Measurements from ENCODE around the gene CCDC177.

The CCDC177 gene

GRCh38 chr14:69528143-69528542 lies 46.5 kb downstream of the CCDC177 start:
- no peak overlapping the region for H3K4me3 ChIP-seq (ENCODE audit: low read depth, low read length)
- CTCF ChIA-PET, result no interaction called here
- TF ChIP-seq ZNF561 (tag by site-specific recombination; IDR thresholded peaks at IDR 0.05; ENCODE audit: borderline replicate concordance) (no peak), ZNF175 (tag by site-specific recombination; IDR thresholded peaks at IDR 0.05) (no peak), ZNF10 (tag by site-specific recombination; IDR thresholded peaks at IDR 0.05) (no peak), ZSCAN23 (tag by site-specific recombination; IDR thresholded peaks at IDR 0.05) (no peak), ZNF433 (tag by site-specific recombination; IDR thresholded peaks at IDR 0.05; ENCODE audit: low read depth) (no peak), ZNF791 (tag by site-specific recombination; IDR thresholded peaks at IDR 0.05) (no peak), ZNF501 (tag by site-specific recombination; IDR thresholded peaks at IDR 0.05) (no peak)
- TF ChIP-seq, protein P1, sequence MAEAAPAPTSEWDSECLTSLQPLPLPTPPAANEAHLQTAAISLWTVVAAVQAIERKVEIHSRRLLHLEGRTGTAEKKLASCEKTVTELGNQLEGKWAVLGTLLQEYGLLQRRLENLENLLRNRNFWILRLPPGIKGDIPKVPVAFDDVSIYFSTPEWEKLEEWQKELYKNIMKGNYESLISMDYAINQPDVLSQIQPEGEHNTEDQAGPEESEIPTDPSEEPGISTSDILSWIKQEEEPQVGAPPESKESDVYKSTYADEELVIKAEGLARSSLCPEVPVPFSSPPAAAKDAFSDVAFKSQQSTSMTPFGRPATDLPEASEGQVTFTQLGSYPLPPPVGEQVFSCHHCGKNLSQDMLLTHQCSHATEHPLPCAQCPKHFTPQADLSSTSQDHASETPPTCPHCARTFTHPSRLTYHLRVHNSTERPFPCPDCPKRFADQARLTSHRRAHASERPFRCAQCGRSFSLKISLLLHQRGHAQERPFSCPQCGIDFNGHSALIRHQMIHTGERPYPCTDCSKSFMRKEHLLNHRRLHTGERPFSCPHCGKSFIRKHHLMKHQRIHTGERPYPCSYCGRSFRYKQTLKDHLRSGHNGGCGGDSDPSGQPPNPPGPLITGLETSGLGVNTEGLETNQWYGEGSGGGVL (tag by site-specific recombination; IDR thresholded peaks at IDR 0.05), result no peak
- TF ChIP-seq, protein P2, sequence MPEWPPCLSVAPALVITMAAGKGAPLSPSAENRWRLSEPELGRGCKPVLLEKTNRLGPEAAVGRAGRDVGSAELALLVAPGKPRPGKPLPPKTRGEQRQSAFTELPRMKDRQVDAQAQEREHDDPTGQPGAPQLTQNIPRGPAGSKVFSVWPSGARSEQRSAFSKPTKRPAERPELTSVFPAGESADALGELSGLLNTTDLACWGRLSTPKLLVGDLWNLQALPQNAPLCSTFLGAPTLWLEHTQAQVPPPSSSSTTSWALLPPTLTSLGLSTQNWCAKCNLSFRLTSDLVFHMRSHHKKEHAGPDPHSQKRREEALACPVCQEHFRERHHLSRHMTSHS (tag by site-specific recombination; IDR thresholded peaks at IDR 0.05), result no peak
- POLR2A ChIA-PET, result no interaction called here
- no peaks in the 10 kb centered on the region for H3K9me3 ChIP-seq (ENCODE audit: control insufficient read depth, insufficient read depth, low read depth, low read length)
- no peak overlapping the region for H3K27ac ChIP-seq (ENCODE audit: extremely low read depth, low read depth, low read length)
- no peaks in the 10 kb centered on the region for H3K4me1 ChIP-seq (ENCODE audit: control insufficient read depth, insufficient read depth, low read length)
- H3K36me3 ChIP-seq (ENCODE audit: control insufficient read depth in 2 of 2, insufficient read depth in 1 of 2, low read length in 2 of 2), result no peaks in the 10 kb centered on the region

DNA sequence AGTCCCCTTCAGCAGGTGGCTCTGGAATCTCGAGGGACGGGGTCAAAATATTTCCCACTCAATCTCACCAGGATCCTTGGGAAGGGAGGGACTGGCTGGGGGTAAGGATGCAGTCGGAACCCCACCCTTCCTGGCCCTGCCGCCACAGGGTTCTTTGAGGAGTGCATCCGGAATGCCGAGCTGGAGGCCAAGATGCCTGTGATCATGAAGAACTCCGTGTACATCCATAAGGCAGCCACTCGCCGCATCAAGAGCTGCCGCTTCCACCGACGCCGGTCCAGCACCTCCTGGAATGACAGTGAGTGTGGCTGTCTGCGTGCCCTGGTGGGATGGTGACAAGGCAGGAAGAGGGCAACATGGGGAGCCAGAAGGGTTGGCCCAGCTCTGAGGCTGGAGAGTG lies 47.0 kb downstream of the CCDC177 start:
- no peak for TF ChIP-seq HOXA7 (CRISPR knock-in tag; IDR thresholded peaks at IDR 0.05; ENCODE audit: borderline replicate concordance)
- no peak for TF ChIP-seq KLF1 (tag by site-specific recombination; IDR thresholded peaks at IDR 0.05)
- TF ChIP-seq OVOL3 (tag by site-specific recombination; IDR thresholded peaks at IDR 0.05), result no peak
- TF ChIP-seq ZNF140 (tag by site-specific recombination; IDR thresholded peaks at IDR 0.05), result no peak
- no peak for TF ChIP-seq ZNF302 (tag by site-specific recombination; IDR thresholded peaks at IDR 0.05; ENCODE audit: low read depth)
- no peak for TF ChIP-seq ZNF830 (tag by site-specific recombination; IDR thresholded peaks at IDR 0.05; ENCODE audit: low read depth)
- TF ChIP-seq, protein P3, sequence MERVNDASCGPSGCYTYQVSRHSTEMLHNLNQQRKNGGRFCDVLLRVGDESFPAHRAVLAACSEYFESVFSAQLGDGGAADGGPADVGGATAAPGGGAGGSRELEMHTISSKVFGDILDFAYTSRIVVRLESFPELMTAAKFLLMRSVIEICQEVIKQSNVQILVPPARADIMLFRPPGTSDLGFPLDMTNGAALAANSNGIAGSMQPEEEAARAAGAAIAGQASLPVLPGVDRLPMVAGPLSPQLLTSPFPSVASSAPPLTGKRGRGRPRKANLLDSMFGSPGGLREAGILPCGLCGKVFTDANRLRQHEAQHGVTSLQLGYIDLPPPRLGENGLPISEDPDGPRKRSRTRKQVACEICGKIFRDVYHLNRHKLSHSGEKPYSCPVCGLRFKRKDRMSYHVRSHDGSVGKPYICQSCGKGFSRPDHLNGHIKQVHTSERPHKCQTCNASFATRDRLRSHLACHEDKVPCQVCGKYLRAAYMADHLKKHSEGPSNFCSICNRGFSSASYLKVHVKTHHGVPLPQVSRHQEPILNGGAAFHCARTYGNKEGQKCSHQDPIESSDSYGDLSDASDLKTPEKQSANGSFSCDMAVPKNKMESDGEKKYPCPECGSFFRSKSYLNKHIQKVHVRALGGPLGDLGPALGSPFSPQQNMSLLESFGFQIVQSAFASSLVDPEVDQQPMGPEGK (tag by site-specific recombination; IDR thresholded peaks at IDR 0.05), result no peak
- TF ChIP-seq ZNF560 (tag by site-specific recombination; IDR thresholded peaks at IDR 0.05; ENCODE audit: borderline replicate concordance), result no peak
- TF ChIP-seq ZNF596 (tag by site-specific recombination; IDR thresholded peaks at IDR 0.05), result no peak
- TF ChIP-seq, protein P4, sequence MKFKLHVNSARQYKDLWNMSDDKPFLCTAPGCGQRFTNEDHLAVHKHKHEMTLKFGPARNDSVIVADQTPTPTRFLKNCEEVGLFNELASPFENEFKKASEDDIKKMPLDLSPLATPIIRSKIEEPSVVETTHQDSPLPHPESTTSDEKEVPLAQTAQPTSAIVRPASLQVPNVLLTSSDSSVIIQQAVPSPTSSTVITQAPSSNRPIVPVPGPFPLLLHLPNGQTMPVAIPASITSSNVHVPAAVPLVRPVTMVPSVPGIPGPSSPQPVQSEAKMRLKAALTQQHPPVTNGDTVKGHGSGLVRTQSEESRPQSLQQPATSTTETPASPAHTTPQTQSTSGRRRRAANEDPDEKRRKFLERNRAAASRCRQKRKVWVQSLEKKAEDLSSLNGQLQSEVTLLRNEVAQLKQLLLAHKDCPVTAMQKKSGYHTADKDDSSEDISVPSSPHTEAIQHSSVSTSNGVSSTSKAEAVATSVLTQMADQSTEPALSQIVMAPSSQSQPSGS (tag by site-specific recombination; IDR thresholded peaks at IDR 0.05; ENCODE audit: low read depth), result no peak
- no peak for TF ChIP-seq INSM2 (tag by site-specific recombination; IDR thresholded peaks at IDR 0.05)
- TF ChIP-seq ZNF610 (tag by site-specific recombination; IDR thresholded peaks at IDR 0.05; ENCODE audit: borderline replicate concordance), result no peak
- H3K4me1 ChIP-seq (ENCODE audit: control insufficient read depth, insufficient read depth, low read length), result no peaks in the 10 kb centered on the region
- H3K27ac ChIP-seq (ENCODE audit: extremely low read depth, low read depth, low read length), result no peak overlapping the region
- no peak overlapping the region for H3K4me3 ChIP-seq (ENCODE audit: low read depth, low read length)
- no peaks in the 10 kb centered on the region for H3K9me3 ChIP-seq (ENCODE audit: control insufficient read depth, insufficient read depth, low read depth, low read length)
- POLR2A ChIA-PET, result no interaction called here
- CTCF ChIA-PET, result interaction anchor here (1.3 kb wide), 1 partner anchor 21 kb away, joined by 7 read pairs; no protein-coding TSS in a partner anchor
- no peaks in the 10 kb centered on the region for H3K36me3 ChIP-seq (ENCODE audit: control insufficient read depth in 2 of 2, insufficient read depth in 1 of 2, low read length in 2 of 2)

Measured in HEK293 (cell line).